Measurements from ENCODE around the gene PRKCE.

Gene PRKCE

DNA sequence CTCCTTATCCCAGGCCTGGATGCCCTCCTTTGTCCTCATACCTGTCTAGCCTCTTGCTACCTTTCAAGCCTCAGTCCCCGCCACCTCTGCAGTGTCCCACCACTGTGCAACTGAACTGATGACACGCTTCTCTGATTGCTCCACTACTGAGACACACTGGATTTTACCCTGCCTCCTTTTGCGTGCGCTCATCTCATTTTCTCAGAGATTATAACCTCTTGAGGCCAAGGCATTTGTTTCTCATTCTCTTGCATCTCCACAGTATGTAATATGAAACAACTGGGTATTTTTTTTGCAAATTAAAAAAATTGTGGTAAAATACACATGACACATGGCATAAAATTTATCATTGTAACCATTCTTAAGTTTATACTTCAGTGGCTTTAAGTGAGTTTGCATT, 95.4 kb downstream of the PRKCE start:
- peaks cover 15% of the 10 kb centered on the region for H3K4me1 Mint-ChIP-seq
- no peak overlapping the region for H3K27ac Mint-ChIP-seq
- H3K4me3 Mint-ChIP-seq = no peak overlapping the region
- TF ChIP-seq, protein P1, sequence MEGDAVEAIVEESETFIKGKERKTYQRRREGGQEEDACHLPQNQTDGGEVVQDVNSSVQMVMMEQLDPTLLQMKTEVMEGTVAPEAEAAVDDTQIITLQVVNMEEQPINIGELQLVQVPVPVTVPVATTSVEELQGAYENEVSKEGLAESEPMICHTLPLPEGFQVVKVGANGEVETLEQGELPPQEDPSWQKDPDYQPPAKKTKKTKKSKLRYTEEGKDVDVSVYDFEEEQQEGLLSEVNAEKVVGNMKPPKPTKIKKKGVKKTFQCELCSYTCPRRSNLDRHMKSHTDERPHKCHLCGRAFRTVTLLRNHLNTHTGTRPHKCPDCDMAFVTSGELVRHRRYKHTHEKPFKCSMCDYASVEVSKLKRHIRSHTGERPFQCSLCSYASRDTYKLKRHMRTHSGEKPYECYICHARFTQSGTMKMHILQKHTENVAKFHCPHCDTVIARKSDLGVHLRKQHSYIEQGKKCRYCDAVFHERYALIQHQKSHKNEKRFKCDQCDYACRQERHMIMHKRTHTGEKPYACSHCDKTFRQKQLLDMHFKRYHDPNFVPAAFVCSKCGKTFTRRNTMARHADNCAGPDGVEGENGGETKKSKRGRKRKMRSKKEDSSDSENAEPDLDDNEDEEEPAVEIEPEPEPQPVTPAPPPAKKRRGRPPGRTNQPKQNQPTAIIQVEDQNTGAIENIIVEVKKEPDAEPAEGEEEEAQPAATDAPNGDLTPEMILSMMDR (IDR thresholded peaks at IDR 0.05; ENCODE audit: unreplicated experiment in 3 of 3) = no peak
- peaks cover 4% of the 10 kb centered on the region for H3K36me3 Mint-ChIP-seq (ENCODE audit: low read depth)
- peaks cover 6% of the 10 kb centered on the region for H3K27me3 Mint-ChIP-seq (ENCODE audit: low read depth)
- H3K9me3 Mint-ChIP-seq = peaks cover 9% of the 10 kb centered on the region

DNA sequence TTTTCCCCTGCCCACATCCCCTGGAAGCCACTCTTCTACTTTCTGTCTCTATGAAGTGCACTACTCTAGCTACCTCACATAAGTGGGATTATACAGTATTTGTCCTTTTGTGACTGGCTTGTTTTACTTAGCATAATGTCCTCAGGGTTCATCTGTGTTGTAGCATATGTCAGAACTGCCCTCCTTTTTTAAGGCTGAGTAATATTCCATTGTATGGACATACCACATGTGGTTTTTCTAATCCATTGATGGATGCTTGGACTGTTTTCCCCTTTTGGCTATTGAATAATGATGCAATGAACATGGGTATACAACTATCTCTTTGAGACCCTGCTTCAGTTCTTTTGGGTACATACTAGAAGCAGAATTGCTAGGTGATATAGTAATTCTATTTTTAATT, 95.9 kb downstream of the PRKCE start:
- Mint-ChIP-seq H3K4me1 (peaks cover 15% of the 10 kb centered on the region), H3K4me3 (no peak overlapping the region), H3K27ac (no peak overlapping the region), H3K36me3 (ENCODE audit: low read depth) (peaks cover 4% of the 10 kb centered on the region), H3K27me3 (ENCODE audit: low read depth) (peaks cover 6% of the 10 kb centered on the region), H3K9me3 (peaks cover 9% of the 10 kb centered on the region)
- TF ChIP-seq, protein P1 (IDR thresholded peaks at IDR 0.05; ENCODE audit: unreplicated experiment in 3 of 3) = no peak

DNA sequence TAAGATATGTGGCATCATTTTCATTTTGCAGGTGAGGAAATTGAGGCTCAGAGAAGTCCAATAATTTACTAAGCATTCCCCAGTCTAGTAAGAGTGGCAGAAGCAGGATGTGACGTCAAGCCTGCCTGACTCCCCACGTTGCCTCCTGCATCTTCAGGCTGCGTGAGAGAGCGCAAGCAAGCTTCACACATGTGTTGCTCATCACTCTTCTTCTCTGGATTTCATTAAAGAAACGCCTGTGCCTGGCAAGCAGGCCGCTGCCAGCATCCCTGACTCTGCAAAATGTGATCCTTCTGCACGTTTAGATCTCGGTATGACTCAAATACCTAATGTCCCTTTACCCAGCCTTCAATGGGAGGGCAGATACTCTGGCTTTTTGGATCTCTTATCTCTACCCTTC, 96.8 kb downstream of the PRKCE start:
- Mint-ChIP-seq H3K9me3 (peaks cover 9% of the 10 kb centered on the region), H3K27ac (no peak overlapping the region), H3K4me1 (peaks cover 15% of the 10 kb centered on the region), H3K27me3 (ENCODE audit: low read depth) (peaks cover 6% of the 10 kb centered on the region), H3K36me3 (ENCODE audit: low read depth) (peaks cover 4% of the 10 kb centered on the region), H3K4me3 (no peak overlapping the region)
- TF ChIP-seq, protein P1 (IDR thresholded peaks at IDR 0.05; ENCODE audit: unreplicated experiment in 3 of 3) = no peak

DNA sequence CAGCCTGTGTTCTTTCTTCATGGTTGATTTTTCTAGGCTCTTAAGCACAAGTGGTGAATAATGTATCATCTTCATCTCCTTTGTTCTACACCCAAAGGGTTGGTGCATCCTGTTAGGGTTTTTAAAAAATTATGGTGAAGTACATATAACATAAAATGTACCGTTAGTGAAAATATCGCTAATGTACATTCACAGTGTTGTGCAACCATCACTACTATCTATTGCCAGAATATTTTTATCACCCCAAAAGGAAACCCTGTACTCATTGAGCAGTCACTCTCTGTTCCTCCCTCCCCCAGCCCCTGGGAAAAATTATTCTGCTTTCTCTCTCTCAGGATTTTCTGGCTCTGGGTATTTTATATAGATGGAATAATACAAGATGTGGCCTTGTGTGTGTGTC, 98.5 kb downstream of the PRKCE start:
- TF ChIP-seq, protein P1 (IDR thresholded peaks at IDR 0.05; ENCODE audit: unreplicated experiment in 3 of 3) = no peak
- H3K27ac Mint-ChIP-seq = no peak overlapping the region
- peaks cover 4% of the 10 kb centered on the region for H3K36me3 Mint-ChIP-seq (ENCODE audit: low read depth)
- no peak overlapping the region for H3K4me3 Mint-ChIP-seq
- H3K27me3 Mint-ChIP-seq (ENCODE audit: low read depth) = peaks cover 6% of the 10 kb centered on the region
- peaks cover 9% of the 10 kb centered on the region for H3K9me3 Mint-ChIP-seq
- H3K4me1 Mint-ChIP-seq = peaks cover 22% of the 10 kb centered on the region

DNA sequence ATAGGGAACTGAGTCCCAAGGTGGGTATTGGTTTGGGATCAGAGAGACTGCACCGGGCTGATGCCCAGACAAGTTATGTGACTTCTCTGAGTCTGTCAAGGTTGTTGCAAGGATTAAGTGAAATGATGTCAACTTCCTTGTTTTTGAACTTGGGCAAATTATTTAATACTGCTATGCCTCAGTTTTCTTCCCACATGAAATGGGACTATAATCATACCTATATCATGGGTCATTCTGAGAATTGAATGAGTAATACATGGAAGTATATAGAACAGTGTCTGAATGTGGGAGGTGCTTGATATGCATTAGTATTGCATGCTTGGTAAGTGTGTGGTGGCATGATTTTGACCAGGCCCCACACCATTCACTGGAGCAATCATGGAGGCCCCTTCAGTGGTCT, 99.0 kb downstream of the PRKCE start:
- peaks cover 2% of the 10 kb centered on the region for H3K27me3 Mint-ChIP-seq (ENCODE audit: low read depth)
- H3K36me3 Mint-ChIP-seq (ENCODE audit: low read depth) = peaks cover 4% of the 10 kb centered on the region
- H3K4me3 Mint-ChIP-seq = no peak overlapping the region
- H3K9me3 Mint-ChIP-seq = peaks cover 9% of the 10 kb centered on the region
- no peak overlapping the region for H3K27ac Mint-ChIP-seq
- H3K4me1 Mint-ChIP-seq = peaks cover 22% of the 10 kb centered on the region
- TF ChIP-seq, protein P1 (IDR thresholded peaks at IDR 0.05; ENCODE audit: unreplicated experiment in 3 of 3) = no peak

DNA sequence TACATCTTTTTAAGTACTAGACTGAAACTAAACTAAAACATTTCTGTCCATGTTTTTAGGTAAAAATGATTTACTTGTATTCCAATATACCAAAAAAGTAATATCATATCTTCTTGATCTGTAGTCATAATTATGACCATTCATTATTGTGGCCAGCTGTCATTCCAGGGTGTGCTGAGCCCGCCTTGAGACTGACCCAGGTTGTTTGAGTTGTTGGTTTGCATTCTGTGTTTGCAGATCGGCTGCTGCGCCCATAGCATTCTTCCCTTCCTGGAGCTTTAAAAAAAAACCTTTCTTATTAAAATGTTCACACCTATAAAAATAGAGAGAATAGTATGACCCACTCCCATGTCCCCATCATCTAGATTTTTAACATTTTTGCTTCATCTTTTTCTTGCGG, 101.9 kb downstream of the PRKCE start:
- no peaks in the 10 kb centered on the region for H3K27me3 Mint-ChIP-seq (ENCODE audit: low read depth)
- peaks cover 2% of the 10 kb centered on the region for H3K9me3 Mint-ChIP-seq
- H3K36me3 Mint-ChIP-seq (ENCODE audit: low read depth) = no peaks in the 10 kb centered on the region
- no peak overlapping the region for H3K4me3 Mint-ChIP-seq
- TF ChIP-seq, protein P1 (IDR thresholded peaks at IDR 0.05; ENCODE audit: unreplicated experiment in 3 of 3) = no peak
- H3K27ac Mint-ChIP-seq = peak overlapping the region in 1 of 3 experiments; percentile 79
- peaks cover 14% of the 10 kb centered on the region for H3K4me1 Mint-ChIP-seq

Measured in nephron (organoid).